Uterus (tissue), 2 donors: ENCODE results near the gene SLC22A23.

Source experiments
- POLR2A ChIP-seq, 2 donors: fragments of 450-650 bp; IDR thresholded peaks; one replicate each; pipeline ENCODE4 v1.6.1; 2016; ENCODE audit warnings: antibody characterized with exemption in 2 of 2, mild to moderate bottlenecking in 1 of 2, moderate library complexity in 1 of 2
- TF ChIP-seq, protein P1 (sequence below), 4 experiments: fragments of 200-600 bp in 2 of 4; fragments of 450-650 bp in 2 of 4; sonication (generic) in 2 of 4; IDR thresholded peaks; one replicate each; pipeline ENCODE4 v1.5.1; 2016 to 2019; ENCODE audit warnings: antibody characterized with exemption in 4 of 4, mild to moderate bottlenecking in 2 of 4, moderate library complexity in 1 of 4

- TF ChIP-seq, protein P1, sequence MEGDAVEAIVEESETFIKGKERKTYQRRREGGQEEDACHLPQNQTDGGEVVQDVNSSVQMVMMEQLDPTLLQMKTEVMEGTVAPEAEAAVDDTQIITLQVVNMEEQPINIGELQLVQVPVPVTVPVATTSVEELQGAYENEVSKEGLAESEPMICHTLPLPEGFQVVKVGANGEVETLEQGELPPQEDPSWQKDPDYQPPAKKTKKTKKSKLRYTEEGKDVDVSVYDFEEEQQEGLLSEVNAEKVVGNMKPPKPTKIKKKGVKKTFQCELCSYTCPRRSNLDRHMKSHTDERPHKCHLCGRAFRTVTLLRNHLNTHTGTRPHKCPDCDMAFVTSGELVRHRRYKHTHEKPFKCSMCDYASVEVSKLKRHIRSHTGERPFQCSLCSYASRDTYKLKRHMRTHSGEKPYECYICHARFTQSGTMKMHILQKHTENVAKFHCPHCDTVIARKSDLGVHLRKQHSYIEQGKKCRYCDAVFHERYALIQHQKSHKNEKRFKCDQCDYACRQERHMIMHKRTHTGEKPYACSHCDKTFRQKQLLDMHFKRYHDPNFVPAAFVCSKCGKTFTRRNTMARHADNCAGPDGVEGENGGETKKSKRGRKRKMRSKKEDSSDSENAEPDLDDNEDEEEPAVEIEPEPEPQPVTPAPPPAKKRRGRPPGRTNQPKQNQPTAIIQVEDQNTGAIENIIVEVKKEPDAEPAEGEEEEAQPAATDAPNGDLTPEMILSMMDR (IDR thresholded peaks at IDR 0.05) = no peak
- no peak for TF ChIP-seq POLR2A (IDR thresholded peaks at IDR 0.05)
Measured at GRCh38 chr6:3341467-3341866, 115.4 kb downstream of the SLC22A23 start.
